GM18505 (cell line): ENCODE measurements around the gene WNT7A.

Experiments
- ATAC-seq: cut with Tn5 transposase; IDR thresholded peaks from one replicate; pipeline ENCODE4 v1.9.1; 2021; ENCODE audit not compliant: unreplicated experiment
- POLR2A ChIP-seq: IDR thresholded peaks from 4 replicates; pipeline ENCODE4 v1.6.1; 2011; ENCODE audit warnings: borderline replicate concordance; ENCODE audit not compliant: insufficient read depth, insufficient read length; ENCODE audit errors: extremely low read depth

WNT7A gene

GRCh38 chr3:13891492-13892073 is 11.7 kb upstream of the WNT7A start:
- no peak for TF ChIP-seq POLR2A

GRCh38 chr3:13891017-13891392 is 11.1 kb upstream of the WNT7A start:
- TF ChIP-seq POLR2A = no peak
- no peak for ATAC-seq

More at GRCh38 chr3:13891492-13892073, 11.7 kb upstream of the WNT7A start:
- no peak for ATAC-seq

- TF ChIP-seq POLR2A = no peak
- no peak for ATAC-seq
Observed at GRCh38 chr3:13890377-13891016, 10.6 kb upstream of the WNT7A start.

- no peak for TF ChIP-seq POLR2A
Observed at GRCh38 chr3:13888576-13888975, 8.7 kb upstream of the WNT7A start.

GRCh38 chr3:13887495-13888300 is 7.8 kb upstream of the WNT7A start:
- no peak for TF ChIP-seq POLR2A
- ATAC-seq = no peak

More at GRCh38 chr3:13888576-13888975, 8.7 kb upstream of the WNT7A start:
- no peak for ATAC-seq

GRCh38 chr3:13886593-13887129 is 6.8 kb upstream of the WNT7A start:
- no peak for TF ChIP-seq POLR2A
- ATAC-seq = no peak

GRCh38 chr3:13885704-13886010 is 5.8 kb upstream of the WNT7A start:
- no peak for TF ChIP-seq POLR2A
- ATAC-seq = no peak

- peak; percentile 65 for ATAC-seq
- TF ChIP-seq POLR2A = no peak
Observed at GRCh38 chr3:13884851-13885703, 5.2 kb upstream of the WNT7A start.

GRCh38 chr3:13883681-13884080 is 3.8 kb upstream of the WNT7A start:
- ATAC-seq = no peak
- TF ChIP-seq POLR2A = no peak

- no peak for ATAC-seq
- no peak for TF ChIP-seq POLR2A
Observed at GRCh38 chr3:13882876-13883275, 3.0 kb upstream of the WNT7A start.

- no peak for TF ChIP-seq POLR2A
- ATAC-seq = no peak
Observed at GRCh38 chr3:13881536-13882410, 1.9 kb upstream of the WNT7A start.

- no peak for TF ChIP-seq POLR2A
- no peak for ATAC-seq
Observed at GRCh38 chr3:13880811-13881156, 913 bp upstream of the WNT7A start.
